Thoracic aorta (tissue), 2 donors: ENCODE data around the gene NQO1. TPM values are rescaled to one million over a fixed set of nuclear protein-coding genes. Genes with fewer than 3 reads are reported as not detected.

ENCODE experiments used
- ATAC-seq: fragments of 150-250 bp; one replicate; pipeline ENCODE4 v1.8.0; 2017; ENCODE audit warnings: low read depth; ENCODE audit not compliant: insufficient number of reproducible peaks, low FRiP score
- DNase-seq: peaks from one replicate; pipeline ENCODE4 v3.0.0-alpha.2; 2020; ENCODE audit warnings: low spot score
- H3K27ac ChIP-seq, 2 donors: fragments of 200-600 bp; sonication (generic); 1 replicate in 1 of 2; 2 replicates in 1 of 2; pipeline ENCODE4 v1.5.1; 2016; ENCODE audit warnings: mild to moderate bottlenecking in 2 of 2, moderate library complexity in 2 of 2
- H3K27me3 ChIP-seq: fragments of 200-600 bp; sonication (generic); replicated peaks from 2 replicates; pipeline ENCODE4 v1.6.0; 2016; ENCODE audit warnings: mild to moderate bottlenecking; ENCODE audit not compliant: insufficient read depth
- H3K36me3 ChIP-seq: fragments of 200-600 bp; sonication (generic); one replicate; pipeline ENCODE4 v1.5.1; 2016
- H3K4me1 ChIP-seq, 2 donors: fragments of 200-600 bp; sonication (generic); 1 replicate in 1 of 2; 2 replicates in 1 of 2; pipeline versions ENCODE4 v1.5.1 to v1.6.0; 2016; ENCODE audit warnings: low read depth in 2 of 2, mild to moderate bottlenecking in 1 of 2; ENCODE audit not compliant: control insufficient read depth in 1 of 2
- H3K4me3 ChIP-seq: fragments of 200-600 bp; sonication (generic); 2 replicates; pipeline ENCODE4 v1.5.1; 2016; ENCODE audit warnings: mild to moderate bottlenecking
- H3K9me3 ChIP-seq: fragments of 200-600 bp; sonication (generic); 2 replicates; pipeline ENCODE4 v1.5.1; 2016
- total RNA-seq, 2 donors: library from RNA; depleted of rRNA; stranded (reverse); fragments of >200 nt; gene quantifications; one replicate each; pipeline versions ENCODE4 v1.1.0 to v1.2.3, GENCODE V29; 2016
- TF ChIP-seq, protein P1 (sequence below): fragments of 200-600 bp; sonication (generic); IDR thresholded peaks from one replicate; pipeline ENCODE4 v1.5.1; 2019; ENCODE audit warnings: antibody characterized with exemption

Gene NQO1
- total RNA-seq, 2 donors from 2014 or later = 40.2 to 115 TPM

DNA sequence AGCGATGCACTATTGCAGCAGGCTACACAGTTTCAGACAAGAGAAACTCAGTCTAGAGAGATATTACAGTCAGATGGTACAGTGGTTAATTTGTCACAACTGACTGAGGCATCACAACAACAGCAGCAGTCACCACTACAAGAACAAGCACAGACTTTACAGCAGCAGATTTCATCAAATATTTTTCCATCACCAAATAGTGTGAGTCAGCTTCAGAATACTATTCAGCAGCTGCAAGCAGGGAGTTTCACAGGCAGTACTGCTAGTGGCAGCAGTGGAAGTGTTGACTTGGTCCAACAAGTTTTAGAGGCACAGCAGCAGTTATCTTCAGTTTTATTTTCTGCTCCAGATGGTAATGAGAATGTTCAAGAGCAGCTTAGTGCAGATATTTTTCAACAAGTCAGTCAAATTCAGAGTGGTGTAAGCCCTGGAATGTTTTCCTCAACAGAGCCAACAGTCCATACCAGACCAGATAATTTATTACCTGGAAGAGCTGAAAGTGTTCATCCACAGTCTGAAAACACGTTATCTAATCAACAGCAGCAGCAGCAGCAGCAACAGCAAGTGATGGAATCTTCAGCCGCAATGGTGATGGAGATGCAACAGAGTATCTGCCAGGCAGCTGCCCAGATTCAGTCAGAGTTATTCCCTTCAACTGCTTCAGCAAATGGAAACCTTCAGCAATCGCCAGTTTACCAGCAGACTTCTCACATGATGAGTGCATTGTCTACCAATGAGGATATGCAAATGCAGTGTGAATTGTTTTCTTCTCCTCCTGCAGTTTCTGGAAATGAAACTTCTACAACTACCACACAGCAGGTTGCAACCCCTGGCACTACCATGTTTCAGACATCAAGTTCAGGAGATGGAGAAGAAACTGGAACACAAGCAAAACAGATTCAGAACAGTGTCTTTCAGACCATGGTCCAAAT is 34.1 kb downstream of the NQO1 start:
- no peak overlapping the region for H3K27ac ChIP-seq

GRCh38 chr16:69688589-69688988 is 37.8 kb downstream of the NQO1 start:
- peaks cover 29% of the 10 kb centered on the region for H3K36me3 ChIP-seq
- DNase-seq (no peak), ATAC-seq (no peak)

More for the DNA sequence above, 34.1 kb downstream of the NQO1 start:
- ATAC-seq (no peak), DNase-seq (no peak)
- Histone ChIP-seq H3K4me3 (no peak overlapping the region), H3K36me3 (peaks cover 39% of the 10 kb centered on the region), H3K27me3 (no peaks in the 10 kb centered on the region), H3K9me3 (no peaks in the 10 kb centered on the region), H3K4me1 (no peaks in the 10 kb centered on the region)
- TF ChIP-seq, protein P1, sequence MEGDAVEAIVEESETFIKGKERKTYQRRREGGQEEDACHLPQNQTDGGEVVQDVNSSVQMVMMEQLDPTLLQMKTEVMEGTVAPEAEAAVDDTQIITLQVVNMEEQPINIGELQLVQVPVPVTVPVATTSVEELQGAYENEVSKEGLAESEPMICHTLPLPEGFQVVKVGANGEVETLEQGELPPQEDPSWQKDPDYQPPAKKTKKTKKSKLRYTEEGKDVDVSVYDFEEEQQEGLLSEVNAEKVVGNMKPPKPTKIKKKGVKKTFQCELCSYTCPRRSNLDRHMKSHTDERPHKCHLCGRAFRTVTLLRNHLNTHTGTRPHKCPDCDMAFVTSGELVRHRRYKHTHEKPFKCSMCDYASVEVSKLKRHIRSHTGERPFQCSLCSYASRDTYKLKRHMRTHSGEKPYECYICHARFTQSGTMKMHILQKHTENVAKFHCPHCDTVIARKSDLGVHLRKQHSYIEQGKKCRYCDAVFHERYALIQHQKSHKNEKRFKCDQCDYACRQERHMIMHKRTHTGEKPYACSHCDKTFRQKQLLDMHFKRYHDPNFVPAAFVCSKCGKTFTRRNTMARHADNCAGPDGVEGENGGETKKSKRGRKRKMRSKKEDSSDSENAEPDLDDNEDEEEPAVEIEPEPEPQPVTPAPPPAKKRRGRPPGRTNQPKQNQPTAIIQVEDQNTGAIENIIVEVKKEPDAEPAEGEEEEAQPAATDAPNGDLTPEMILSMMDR = no peak

DNA sequence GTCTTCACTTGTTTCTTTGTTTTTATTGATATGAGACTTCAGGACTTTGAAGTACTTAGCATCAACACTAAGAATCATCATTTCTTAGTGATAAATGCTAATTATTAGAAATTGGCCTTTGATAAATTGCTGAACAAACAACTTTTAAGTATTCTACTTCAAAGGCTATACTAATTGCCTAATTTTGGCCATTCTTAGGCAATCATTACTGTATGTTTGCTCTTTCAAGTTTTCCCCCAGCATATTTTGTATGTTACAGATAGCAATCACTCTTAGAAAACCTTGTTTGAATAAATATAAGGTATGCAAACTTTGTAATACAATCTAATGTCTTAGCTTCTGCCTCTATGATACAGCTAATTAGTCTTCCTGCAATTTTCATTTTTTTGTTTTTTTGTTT is 46.0 kb downstream of the NQO1 start:
- DNase-seq = no peak
- TF ChIP-seq, protein P1 = no peak
- Histone ChIP-seq H3K27me3 (no peaks in the 10 kb centered on the region), H3K9me3 (no peaks in the 10 kb centered on the region), H3K36me3 (peaks cover 31% of the 10 kb centered on the region), H3K4me1 (no peaks in the 10 kb centered on the region), H3K27ac (no peak overlapping the region), H3K4me3 (no peak overlapping the region)
- ATAC-seq = no peak

More at GRCh38 chr16:69688589-69688988, 37.8 kb downstream of the NQO1 start:
- Histone ChIP-seq H3K9me3 (no peaks in the 10 kb centered on the region), H3K4me1 (no peaks in the 10 kb centered on the region), H3K27me3 (no peaks in the 10 kb centered on the region), H3K27ac (no peak overlapping the region), H3K4me3 (no peak overlapping the region)
- TF ChIP-seq, protein P1 = no peak

DNA sequence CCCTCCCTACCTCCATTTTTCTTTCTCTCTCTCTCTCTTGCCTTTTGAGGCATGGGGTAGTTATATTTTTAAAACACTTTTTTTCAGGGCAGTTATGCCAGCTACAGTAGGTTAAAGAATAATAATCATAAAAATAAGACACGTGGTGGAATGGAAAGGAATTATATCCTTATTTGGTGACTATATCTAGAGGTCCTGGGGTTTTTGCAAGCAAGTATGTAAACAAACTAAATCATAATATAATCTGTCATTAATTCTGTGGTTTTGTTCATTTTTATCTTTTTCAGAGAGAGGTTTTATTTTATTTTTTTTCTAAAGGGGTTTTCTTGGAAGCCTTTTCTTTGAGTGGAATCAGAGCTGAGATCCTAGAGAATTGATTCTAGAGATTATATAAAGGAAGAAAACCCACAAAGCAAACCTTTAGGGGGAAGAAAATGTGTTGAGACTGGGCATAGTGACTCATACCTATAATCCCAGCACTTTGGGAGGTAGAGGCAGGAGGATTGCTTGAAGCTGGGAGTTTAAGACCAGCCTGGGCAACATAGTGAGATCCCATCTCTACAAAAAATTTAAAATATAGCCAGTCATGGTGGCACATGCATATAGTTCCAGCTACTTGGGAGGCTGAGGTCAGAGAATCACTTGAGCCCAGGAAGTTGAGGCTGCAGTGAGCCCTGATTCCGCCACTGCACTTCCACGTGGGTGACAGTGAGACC is 53.2 kb downstream of the NQO1 start:
- Histone ChIP-seq H3K9me3 (no peaks in the 10 kb centered on the region), H3K27me3 (no peaks in the 10 kb centered on the region), H3K4me3 (no peak overlapping the region), H3K27ac (no peak overlapping the region), H3K36me3 (peaks cover 20% of the 10 kb centered on the region), H3K4me1 (peaks cover 0 to 8% of the 10 kb centered on the region in 2 donors)
- DNase-seq = no peak
- no peak for ATAC-seq
- TF ChIP-seq, protein P1 = no peak
